K562 (cell line): Measurements from ENCODE around the gene DSCAM. TPM values are rescaled to one million over a fixed set of nuclear protein-coding genes. Genes with fewer than 3 reads are reported as not detected.

Experiments used
- ATAC-seq: fragments of 200-7000 bp; cut with Tn5 transposase; 3 replicates; pipeline ENCODE4 v1.9.1; 2020; ENCODE audit warnings: moderate library complexity
- BruUV-seq: library from RNA; stranded (reverse); fragments of 400-500 nt; replicated peaks from 2 replicates; lab custom pipeline; 2021; lab: Mats Ljungman, UMichigan
- CTCF ChIA-PET: fragments of 300-600 bp; formaldehyde crosslinking; extraction: SDS; loops from one replicate; lab custom pipeline; 2021; ENCODE audit warnings: low intra/inter-chr PET ratio; lab: Yijun Ruan, JAX
- POLR2A ChIA-PET: fragments of 300-600, 350-650 bp; sonication (Branson Sonifier 250); formaldehyde crosslinking; extraction: SDS; loops from one replicate; lab custom pipeline; 2021; ENCODE audit warnings: antibody characterized with exemption, inconsistent platforms; lab: Yijun Ruan, JAX
- DNase-seq, 4 experiments: peaks; one replicate each; pipeline versions ENCODE4 v3.0.0 to v3.0.0-alpha.2; 2011 to 2018; ENCODE audit warnings: low spot score in 3 of 4, mixed read lengths in 3 of 4; ENCODE audit errors: extremely low read depth in 1 of 4
- FAIRE-seq: peaks from 2 replicates; lab custom pipeline; 2011; peaks lifted over from hg19 to GRCh38; lab: Jason Lieb, UNC
- H2AFZ ChIP-seq: 2 replicates; pipeline ENCODE4 v1.6.0; 2011; ENCODE audit warnings: low read depth, low read length, control low read depth, inconsistent platforms
- H3K27ac ChIP-seq: fragments of 200-600 bp; 3 replicates; pipeline ENCODE4 v1.8.0; 2011; ENCODE audit warnings: low read depth, mild to moderate bottlenecking, control low read depth, inconsistent platforms, low read length, moderate library complexity, mixed read lengths; ENCODE audit errors: extremely low read depth
- H3K27me3 ChIP-seq, 2 experiments: fragments of 300-600 bp in 1 of 2; 2 replicates in 1 of 2; 3 replicates in 1 of 2; pipeline versions ENCODE4 v1.6.0 to v1.8.0; 2011; ENCODE audit warnings: inconsistent platforms in 2 of 2, low read length in 2 of 2, mild to moderate bottlenecking in 1 of 2, mixed read lengths in 1 of 2, moderate library complexity in 1 of 2; ENCODE audit not compliant: control insufficient read depth in 2 of 2, insufficient read depth in 2 of 2
- H3K36me3 ChIP-seq: fragments of 300-600 bp; 3 replicates; pipeline ENCODE4 v1.8.0; 2011; ENCODE audit warnings: mild to moderate bottlenecking, low read length, inconsistent platforms; ENCODE audit not compliant: control insufficient read depth, insufficient read depth
- H3K4me1 ChIP-seq, 2 experiments: fragments of 200-600 bp in 1 of 2; replicated peaks in 1 of 2; 2 replicates in 1 of 2; 3 replicates in 1 of 2; pipeline versions ENCODE4 v1.5.1 to v1.8.0; 2011; ENCODE audit warnings: inconsistent platforms in 2 of 2, low read length in 2 of 2, mild to moderate bottlenecking in 1 of 2, mixed read lengths in 1 of 2, moderate library complexity in 1 of 2; ENCODE audit not compliant: control insufficient read depth in 2 of 2, insufficient read depth in 2 of 2
- H3K4me2 ChIP-seq: 2 replicates; pipeline ENCODE4 v1.6.1; 2011; ENCODE audit warnings: low read length, control low read depth, inconsistent platforms, mixed read lengths; ENCODE audit not compliant: insufficient read depth
- H3K4me3 ChIP-seq: fragments of 200-600 bp; sonication (generic), shearing (Covaris generic); 2 replicates; pipeline ENCODE4 v1.5.1; 2016; ENCODE audit warnings: control low read depth, inconsistent platforms
- H3K79me2 ChIP-seq: fragments of 200-600 bp; 3 replicates; pipeline ENCODE4 v1.8.0; 2011; ENCODE audit warnings: low read length, inconsistent platforms; ENCODE audit not compliant: control insufficient read depth, insufficient read depth
- H3K9ac ChIP-seq, 2 experiments: 2 replicates each; pipeline versions ENCODE4 v1.6.0 to v1.6.1; 2011; ENCODE audit warnings: low read depth in 2 of 2, low read length in 2 of 2, control low read depth in 1 of 2, inconsistent platforms in 1 of 2, mild to moderate bottlenecking in 1 of 2, mixed read lengths in 1 of 2; ENCODE audit not compliant: insufficient read depth in 1 of 2
- H3K9me1 ChIP-seq: one replicate; pipeline ENCODE4 v1.6.0; 2011; ENCODE audit warnings: inconsistent platforms, mild to moderate bottlenecking, low read length, moderate library complexity; ENCODE audit not compliant: control insufficient read depth, insufficient read depth
- H3K9me3 ChIP-seq: replicated peaks from 2 replicates; pipeline ENCODE4 v1.5.1; 2011; ENCODE audit warnings: low read depth, low read length, inconsistent platforms; ENCODE audit not compliant: control insufficient read depth, insufficient read depth
- H4K20me1 ChIP-seq: replicated peaks from 2 replicates; pipeline ENCODE4 v1.6.1; 2011; ENCODE audit warnings: low read length, inconsistent platforms, mixed read lengths; ENCODE audit not compliant: control insufficient read depth, insufficient read depth
- ATF7 ChIP-seq: fragments of 450-650 bp; IDR thresholded peaks from 2 replicates; pipeline ENCODE4 v1.7.1; 2014; ENCODE audit warnings: mild to moderate bottlenecking, moderate library complexity
- CCNT2 ChIP-seq: IDR thresholded peaks from 2 replicates; pipeline ENCODE4 v1.6.1; 2011; ENCODE audit warnings: borderline replicate concordance, low read depth, mild to moderate bottlenecking, moderate library complexity, mixed read lengths, low read length; ENCODE audit not compliant: insufficient read length; ENCODE audit errors: extremely low read depth
- E2F3 ChIP-seq: fragments of 250-450 bp; sonication (Bioruptor Pico); IDR thresholded peaks from 2 replicates; pipeline ENCODE4 v1.4.0; 2020; ENCODE audit warnings: mild to moderate bottlenecking
- EP400 ChIP-seq: fragments of 450-650 bp; IDR thresholded peaks from 2 replicates; pipeline ENCODE4 v1.6.1; 2017; ENCODE audit warnings: antibody characterized with exemption, mild to moderate bottlenecking, moderate library complexity
- KDM2B ChIP-seq: fragments of 250-450 bp; sonication (Bioruptor Pico); IDR thresholded peaks from 2 replicates; pipeline ENCODE4 v1.8.0; 2021; ENCODE audit warnings: mild to moderate bottlenecking, moderate library complexity
- MEIS2 ChIP-seq: fragments of 450-650 bp; IDR thresholded peaks from 2 replicates; pipeline ENCODE4 v1.6.1; 2014; ENCODE audit warnings: mild to moderate bottlenecking; ENCODE audit not compliant: partially characterized antibody
- MTA1 ChIP-seq: fragments of 450-650 bp; IDR thresholded peaks from 2 replicates; pipeline ENCODE4 v1.6.1; 2017; ENCODE audit warnings: borderline replicate concordance
- SMAD2 ChIP-seq: fragments of 150-350 bp; IDR thresholded peaks from 2 replicates; pipeline ENCODE4 v1.6.1; 2014; ENCODE audit warnings: low read depth, mild to moderate bottlenecking, low read length
- TOE1 ChIP-seq, 2 experiments: fragments of 450-650 bp in 1 of 2; sonication (generic) in 1 of 2; formaldehyde crosslinking in 1 of 2; IDR thresholded peaks; 2 replicates each; pipeline versions ENCODE4 v1.7.1 to v1.8.0; 2016 to 2022; ENCODE audit warnings: borderline replicate concordance in 2 of 2, mild to moderate bottlenecking in 2 of 2, antibody characterized with exemption in 1 of 2, inconsistent platforms in 1 of 2, low read depth in 1 of 2, missing genetic modification reagents in 1 of 2, moderate library complexity in 1 of 2
- ZNF197 ChIP-seq: fragments of 200-800 bp; sonication (Bioruptor generic); IDR thresholded peaks from 2 replicates; pipeline ENCODE4 v1.6.1; 2016; ENCODE audit warnings: low read depth, missing genetic modification characterization, missing compliant biosample characterization
- WGBS: fragments of 100-300 bp; shearing (Covaris generic); methylation state at CpG from one replicate; pipeline ENCODE4 v1.1.6; 2016; ENCODE audit warnings: low coverage, mixed read lengths; ENCODE audit not compliant: insufficient coverage; ENCODE audit errors: missing lambda C conversion rate; 5-methylcytosine and 5-hydroxymethylcytosine counted together
- in situ Hi-C: fragments of 300-500 bp; cut with MboI; formaldehyde crosslinking; loops from 4 replicates; pipeline ENCODE4 v1.15.0; 2018; ENCODE audit warnings: inconsistent platforms, mixed read lengths
- intact Hi-C: fragments of 100-400 bp; cut with micrococcal nuclease; formaldehyde crosslinking; loops from 2 replicates; pipeline ENCODE4 v1.14.2; 2022
- polyA plus RNA-seq, 8 experiments: library from polyadenylated mRNA; depleted of rRNA in 4 of 8; stranded (reverse) in 5 of 8; unstranded in 3 of 8; fragments of >200 nt; fragmentation: Nextera tagmentation in 2 of 8; fragmentation: Illumina TruSeq in 1 of 8; extraction: Ambion mirVana in 2 of 8; extraction: Trizol in 1 of 8; gene quantifications; 2 replicates each; pipeline versions ENCODE4 v1.2.1 to v1.2.3, GENCODE V29; 2011 to 2014; ENCODE audit warnings: inconsistent platforms in 1 of 8, missing spikeins in 1 of 8
- total RNA-seq, 7 experiments: library from RNA; depleted of rRNA in 6 of 7; stranded (reverse); fragments of >200 nt in 6 of 7; fragmentation: Illumina TruSeq in 2 of 7; extraction: Trizol in 2 of 7; gene quantifications; 2 replicates each; pipeline versions ENCODE4 v1.2.1 to v1.2.3, GENCODE V29; 2011 to 2021; ENCODE audit warnings: low replicate concordance in 1 of 7
- TF ChIP-seq, protein P1 (sequence below): sonication (generic); formaldehyde crosslinking; IDR thresholded peaks from 2 replicates; pipeline ENCODE4 v1.8.0; 2022; ENCODE audit warnings: mild to moderate bottlenecking, missing genetic modification reagents

Gene DSCAM
- total and polyA plus RNA-seq, 9 of the 15 experiments (the other 6 are each of a cell fraction or from before 2014, with no cell fraction given): not detected

DNA sequence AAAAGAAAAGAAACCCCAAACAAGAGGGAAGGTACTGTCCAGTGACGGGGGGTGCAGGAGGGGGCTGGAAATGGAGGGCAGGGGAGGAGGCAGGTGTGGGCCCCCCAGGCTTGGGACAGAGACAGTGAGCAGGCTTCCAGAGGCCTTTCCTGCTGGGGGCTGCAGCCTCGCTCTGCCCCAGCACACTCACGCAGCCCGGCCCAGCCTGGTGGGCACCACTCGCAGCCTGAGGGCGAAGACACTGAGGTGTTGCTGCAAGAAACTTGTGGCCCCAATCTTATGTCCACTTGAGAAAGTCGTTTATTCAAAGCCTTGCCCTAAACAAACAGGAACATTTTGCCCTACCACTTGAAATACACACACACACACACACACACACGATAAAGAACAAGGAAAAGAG lies 705.3 kb downstream of the DSCAM start (continued):
- TF ChIP-seq CCNT2: no peak

- no peaks in the 10 kb centered on the region; the same call in 1 of the 2 replicates for H3K9me3 ChIP-seq
- intact Hi-C loops: no loop called here
- BruUV-seq: no TSS peak
- no peak overlapping the region for H3K27ac ChIP-seq
- no peak for TF ChIP-seq MEIS2
- no peak for TF ChIP-seq TOE1 (IDR thresholded peaks at IDR 0.05; ENCODE audit: borderline replicate concordance)
- no peak for TF ChIP-seq TOE1 (CRISPR knock-in tag; IDR thresholded peaks at IDR 0.05; ENCODE audit: borderline replicate concordance, low read depth)
- TF ChIP-seq ZNF197: no peak
- no peak for TF ChIP-seq SMAD2
- TF ChIP-seq, protein P1, sequence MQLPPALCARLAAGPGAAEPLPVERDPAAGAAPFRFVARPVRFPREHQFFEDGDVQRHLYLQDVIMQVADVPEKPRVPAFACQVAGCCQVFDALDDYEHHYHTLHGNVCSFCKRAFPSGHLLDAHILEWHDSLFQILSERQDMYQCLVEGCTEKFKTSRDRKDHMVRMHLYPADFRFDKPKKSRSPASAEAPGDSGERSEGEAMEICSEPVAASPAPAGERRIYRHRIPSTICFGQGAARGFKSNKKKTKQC (CRISPR knock-in tag): no peak
- TF ChIP-seq MTA1: no peak
- no peak for TF ChIP-seq E2F3 (CRISPR knock-in tag)
- no peak for TF ChIP-seq KDM2B (CRISPR knock-in tag)
- no peak for TF ChIP-seq EP400
- TF ChIP-seq ATF7: no peak
- H3K4me2 ChIP-seq: no peak overlapping the region
- H3K36me3 ChIP-seq: no peaks in the 10 kb centered on the region
- no peaks in the 10 kb centered on the region for H3K79me2 ChIP-seq
- H3K4me3 ChIP-seq: no peak overlapping the region
- no peaks in the 10 kb centered on the region for H3K9me1 ChIP-seq
- DNase-seq: no peak
- FAIRE-seq: no peak
- no peaks in the 10 kb centered on the region for H3K4me1 ChIP-seq
- H4K20me1 ChIP-seq: no peaks in the 10 kb centered on the region
- ChIA-PET CTCF (no interaction called here), POLR2A (no interaction called here)
- in situ Hi-C loops: no loop called here
- no peak for ATAC-seq
- H3K27me3 ChIP-seq: no peaks in the 10 kb centered on the region
- H2AFZ ChIP-seq: no peak overlapping the region
- 7% methylated on average over 2 of the region's 3 CpGs for WGBS
- H3K9ac ChIP-seq: no peak overlapping the region
Measured at GRCh38 chr21:40140675-40141074, 706.3 kb downstream of the DSCAM start.
